Mesothelial cell of epicardium (in vitro differentiated cells): ENCODE measurements around the gene SLC25A33. TPM values are rescaled to one million over a fixed set of nuclear protein-coding genes. Genes with fewer than 3 reads are reported as not detected.

Source experiments
- DNase-seq, 2 experiments: peaks; one replicate each; pipeline ENCODE4 v3.0.0; 2021; ENCODE audit warnings: low spot score in 2 of 2; ENCODE audit not compliant: unreplicated experiment in 2 of 2
- H3K27ac Mint-ChIP-seq: 2 replicates; pipeline ENCODE4 v1.8.0; 2021; ENCODE audit warnings: mixed read lengths
- H3K27me3 Mint-ChIP-seq: 2 replicates; pipeline ENCODE4 v1.8.0; 2021; ENCODE audit warnings: low read depth, mixed read lengths
- H3K36me3 Mint-ChIP-seq: 2 replicates; pipeline ENCODE4 v1.8.0; 2021; ENCODE audit warnings: mixed read lengths
- H3K4me1 Mint-ChIP-seq: 2 replicates; pipeline ENCODE4 v1.8.0; 2021; ENCODE audit warnings: mixed read lengths
- H3K4me3 Mint-ChIP-seq: 2 replicates; pipeline ENCODE4 v1.8.0; 2021; ENCODE audit warnings: mild to moderate bottlenecking, moderate library complexity, mixed read lengths
- H3K9me3 Mint-ChIP-seq: 2 replicates; pipeline ENCODE4 v1.8.0; 2021; ENCODE audit warnings: mixed read lengths
- total RNA-seq: library from RNA; stranded (reverse); gene quantifications from 3 replicates; pipeline ENCODE4 v1.2.1, GENCODE V29; 2021
- TF ChIP-seq, protein P1 (sequence below): fragments of 200-600 bp; sonication (generic); IDR thresholded peaks from one replicate; pipeline ENCODE4 v1.5.0; 2021; ENCODE audit warnings: antibody characterized with exemption; ENCODE audit not compliant: unreplicated experiment

SLC25A33 gene
- total RNA-seq, 1 donor from 2014 or later: 4.7 TPM

- DNase-seq: no peak
- TF ChIP-seq, protein P1, sequence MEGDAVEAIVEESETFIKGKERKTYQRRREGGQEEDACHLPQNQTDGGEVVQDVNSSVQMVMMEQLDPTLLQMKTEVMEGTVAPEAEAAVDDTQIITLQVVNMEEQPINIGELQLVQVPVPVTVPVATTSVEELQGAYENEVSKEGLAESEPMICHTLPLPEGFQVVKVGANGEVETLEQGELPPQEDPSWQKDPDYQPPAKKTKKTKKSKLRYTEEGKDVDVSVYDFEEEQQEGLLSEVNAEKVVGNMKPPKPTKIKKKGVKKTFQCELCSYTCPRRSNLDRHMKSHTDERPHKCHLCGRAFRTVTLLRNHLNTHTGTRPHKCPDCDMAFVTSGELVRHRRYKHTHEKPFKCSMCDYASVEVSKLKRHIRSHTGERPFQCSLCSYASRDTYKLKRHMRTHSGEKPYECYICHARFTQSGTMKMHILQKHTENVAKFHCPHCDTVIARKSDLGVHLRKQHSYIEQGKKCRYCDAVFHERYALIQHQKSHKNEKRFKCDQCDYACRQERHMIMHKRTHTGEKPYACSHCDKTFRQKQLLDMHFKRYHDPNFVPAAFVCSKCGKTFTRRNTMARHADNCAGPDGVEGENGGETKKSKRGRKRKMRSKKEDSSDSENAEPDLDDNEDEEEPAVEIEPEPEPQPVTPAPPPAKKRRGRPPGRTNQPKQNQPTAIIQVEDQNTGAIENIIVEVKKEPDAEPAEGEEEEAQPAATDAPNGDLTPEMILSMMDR: no peak
- H3K27me3 Mint-ChIP-seq: no peaks in the 10 kb centered on the region
- H3K27ac Mint-ChIP-seq: no peak overlapping the region
- H3K36me3 Mint-ChIP-seq: peaks cover 2% of the 10 kb centered on the region
- H3K4me3 Mint-ChIP-seq: no peak overlapping the region
- peaks cover 32% of the 10 kb centered on the region for H3K4me1 Mint-ChIP-seq
- no peaks in the 10 kb centered on the region for H3K9me3 Mint-ChIP-seq
These were observed 55.3 kb downstream of the SLC25A33 start for GRCh38 chr1:9594471-9595155.

DNA sequence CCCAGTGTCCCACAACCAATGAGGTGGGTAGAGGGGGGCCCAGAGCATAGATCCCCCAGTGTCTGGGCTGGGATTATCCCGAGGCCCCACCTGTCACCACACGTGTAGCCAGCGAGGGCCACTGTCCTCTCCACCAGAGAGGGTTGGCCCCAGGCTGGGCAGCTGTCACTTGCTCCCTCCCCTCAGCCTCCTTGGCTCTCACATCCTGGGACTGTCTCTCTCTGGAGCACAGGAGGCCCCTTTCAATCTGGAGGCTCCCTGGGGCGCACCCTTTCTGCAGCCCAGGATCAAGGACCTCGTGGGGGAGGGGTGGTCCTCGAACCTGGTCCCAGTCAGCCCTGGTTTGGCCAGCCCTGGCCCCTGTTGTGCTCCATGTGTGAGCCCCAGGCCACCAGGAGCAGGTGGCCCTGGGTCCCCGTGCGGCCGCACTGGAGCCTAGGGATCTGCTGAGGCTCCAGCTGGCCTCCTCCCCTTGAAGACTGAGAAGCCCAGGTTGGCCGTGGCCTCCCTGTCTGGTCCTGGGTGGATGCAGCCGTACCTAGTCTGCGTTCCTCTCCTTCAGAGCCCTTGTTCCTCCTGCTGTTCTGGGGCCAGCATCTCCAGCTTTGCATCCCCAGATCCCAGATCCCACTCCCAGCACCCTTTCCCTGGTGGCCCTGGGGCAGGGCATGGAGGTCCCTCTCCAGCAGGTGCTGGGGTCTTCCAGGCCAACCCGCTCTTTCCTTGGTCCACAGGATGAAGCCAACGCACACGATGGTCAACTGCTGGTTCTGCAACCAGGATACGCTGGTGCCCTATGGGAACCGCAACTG lies 56.1 kb downstream of the SLC25A33 start:
- Mint-ChIP-seq H3K9me3 (no peaks in the 10 kb centered on the region), H3K27me3 (no peaks in the 10 kb centered on the region), H3K27ac (no peak overlapping the region), H3K36me3 (peaks cover 2% of the 10 kb centered on the region), H3K4me1 (peaks cover 29% of the 10 kb centered on the region), H3K4me3 (no peak overlapping the region)
- TF ChIP-seq, protein P1: no peak
- DNase-seq: no peak

DNA sequence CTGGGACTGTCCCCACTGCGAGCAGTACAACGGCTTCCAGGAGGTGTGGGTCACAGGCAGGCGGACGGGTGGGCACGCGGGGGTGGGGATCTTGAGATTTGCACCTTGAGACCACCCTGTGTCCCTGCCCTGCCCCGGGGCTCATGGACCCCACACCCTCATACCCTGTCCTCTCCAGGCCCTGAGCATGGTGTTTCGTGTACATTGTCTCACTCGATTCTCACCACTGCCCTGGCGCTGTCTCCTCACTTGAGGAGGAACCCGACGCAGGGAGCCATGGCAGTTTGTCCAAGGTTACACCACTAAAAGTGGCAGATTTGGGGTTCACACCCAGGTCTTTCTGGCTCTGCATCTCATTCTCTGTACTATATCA lies 56.7 kb downstream of the SLC25A33 start:
- no peak for DNase-seq
- no peak overlapping the region for H3K4me3 Mint-ChIP-seq
- H3K27me3 Mint-ChIP-seq: no peaks in the 10 kb centered on the region
- TF ChIP-seq, protein P1: no peak
- no peaks in the 10 kb centered on the region for H3K9me3 Mint-ChIP-seq
- H3K36me3 Mint-ChIP-seq: peaks cover 2% of the 10 kb centered on the region
- peaks cover 25% of the 10 kb centered on the region for H3K4me1 Mint-ChIP-seq
- peak overlapping the region; percentile 61 for H3K27ac Mint-ChIP-seq

GRCh38 chr1:9596415-9597123 lies 57.3 kb downstream of the SLC25A33 start:
- Mint-ChIP-seq H3K36me3 (peaks cover 2% of the 10 kb centered on the region), H3K27me3 (no peaks in the 10 kb centered on the region)

More at GRCh38 chr1:9596415-9597123, 57.3 kb downstream of the SLC25A33 start:
- peak in 1 of 2 experiments; percentile 10 for DNase-seq
- Mint-ChIP-seq H3K27ac (peak overlapping the region; percentile 56), H3K4me3 (no peak overlapping the region), H3K4me1 (peaks cover 25% of the 10 kb centered on the region), H3K9me3 (no peaks in the 10 kb centered on the region)
- TF ChIP-seq, protein P1: no peak
